H7 (cell line): Measurements from ENCODE around the gene MMD2. TPM values are rescaled to one million over a fixed set of nuclear protein-coding genes. Genes with fewer than 3 reads are reported as not detected.

Experiments used
- DNase-seq: peaks from one replicate; pipeline ENCODE4 v3.0.0; 2012
- H3K27me3 ChIP-seq: 2 replicates; pipeline ENCODE4 v1.6.0; 2011; ENCODE audit warnings: mild to moderate bottlenecking, low read length; ENCODE audit not compliant: control insufficient read depth, insufficient read depth
- H3K36me3 ChIP-seq: replicated peaks from 2 replicates; pipeline ENCODE4 v1.5.1; 2011; ENCODE audit warnings: low read length; ENCODE audit not compliant: control insufficient read depth, insufficient read depth
- H3K4me3 ChIP-seq: 2 replicates; pipeline ENCODE4 v1.5.1; 2011; ENCODE audit warnings: low read depth, mild to moderate bottlenecking, control low read depth, low read length, moderate library complexity; ENCODE audit not compliant: insufficient read depth
- total RNA-seq: library from RNA; depleted of rRNA; stranded (reverse); fragments of >200 nt; shearing (Covaris generic); gene quantifications from 2 replicates; pipeline ENCODE4 v1.2.3, GENCODE V29; 2014; rRNA removed

Gene MMD2
- total RNA-seq, 1 experiment from 2014 or later = not detected

GRCh38 chr7:4856336-4857057 lies 102.5 kb downstream of the MMD2 start:
- Histone ChIP-seq H3K4me3 (no peak overlapping the region), H3K36me3 (no peaks in the 10 kb centered on the region), H3K27me3 (no peaks in the 10 kb centered on the region)
- DNase-seq = no peak

Other genes starting within 250 kb of the MMD2 start
- gene AP5Z1, start 183.6 kb downstream of the MMD2 start, total RNA-seq = 22.4 and 25.6 TPM in 2 replicates
- 0.14 TPM in 1 of 2 replicates, not detected in the other for gene PAPOLB, start 97.2 kb downstream of the MMD2 start, total RNA-seq
- 9.8 and 14.1 TPM in 2 replicates for gene RADIL, start 75.5 kb downstream of the MMD2 start, total RNA-seq
- 5.8 and 11.3 TPM in 2 replicates for gene RBAK, start 86.7 kb upstream of the MMD2 start, total RNA-seq
- 50.4 and 55.7 TPM in 2 replicates for gene WIPI2, start 231.0 kb upstream of the MMD2 start, total RNA-seq